Fibroblast of mammary gland (primary cell): ENCODE results near the gene ADAM33.

Experiments used
- DNase-seq: peaks from one replicate; pipeline ENCODE4 v3.0.0-alpha.2; 2010; ENCODE audit warnings: low read depth
- H3K4me3 ChIP-seq: 2 replicates; pipeline ENCODE4 v1.5.1; 2011; ENCODE audit warnings: low read depth, mild to moderate bottlenecking, low read length, moderate library complexity; ENCODE audit not compliant: control insufficient read depth
- TF ChIP-seq, protein P1 (sequence below): conservative IDR thresholded peaks from 2 replicates; pipeline ENCODE4 v1.5.1; 2011; ENCODE audit warnings: low read depth, low read length, inconsistent platforms; ENCODE audit not compliant: control insufficient read depth, insufficient read depth

Gene ADAM33

GRCh38 chr20:3727401-3728021 is 45.7 kb upstream of the ADAM33 start:
- peak overlapping the region; percentile 21 for H3K4me3 ChIP-seq
- TF ChIP-seq, protein P1, sequence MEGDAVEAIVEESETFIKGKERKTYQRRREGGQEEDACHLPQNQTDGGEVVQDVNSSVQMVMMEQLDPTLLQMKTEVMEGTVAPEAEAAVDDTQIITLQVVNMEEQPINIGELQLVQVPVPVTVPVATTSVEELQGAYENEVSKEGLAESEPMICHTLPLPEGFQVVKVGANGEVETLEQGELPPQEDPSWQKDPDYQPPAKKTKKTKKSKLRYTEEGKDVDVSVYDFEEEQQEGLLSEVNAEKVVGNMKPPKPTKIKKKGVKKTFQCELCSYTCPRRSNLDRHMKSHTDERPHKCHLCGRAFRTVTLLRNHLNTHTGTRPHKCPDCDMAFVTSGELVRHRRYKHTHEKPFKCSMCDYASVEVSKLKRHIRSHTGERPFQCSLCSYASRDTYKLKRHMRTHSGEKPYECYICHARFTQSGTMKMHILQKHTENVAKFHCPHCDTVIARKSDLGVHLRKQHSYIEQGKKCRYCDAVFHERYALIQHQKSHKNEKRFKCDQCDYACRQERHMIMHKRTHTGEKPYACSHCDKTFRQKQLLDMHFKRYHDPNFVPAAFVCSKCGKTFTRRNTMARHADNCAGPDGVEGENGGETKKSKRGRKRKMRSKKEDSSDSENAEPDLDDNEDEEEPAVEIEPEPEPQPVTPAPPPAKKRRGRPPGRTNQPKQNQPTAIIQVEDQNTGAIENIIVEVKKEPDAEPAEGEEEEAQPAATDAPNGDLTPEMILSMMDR, result no peak
- peak; percentile 80 for DNase-seq

DNA sequence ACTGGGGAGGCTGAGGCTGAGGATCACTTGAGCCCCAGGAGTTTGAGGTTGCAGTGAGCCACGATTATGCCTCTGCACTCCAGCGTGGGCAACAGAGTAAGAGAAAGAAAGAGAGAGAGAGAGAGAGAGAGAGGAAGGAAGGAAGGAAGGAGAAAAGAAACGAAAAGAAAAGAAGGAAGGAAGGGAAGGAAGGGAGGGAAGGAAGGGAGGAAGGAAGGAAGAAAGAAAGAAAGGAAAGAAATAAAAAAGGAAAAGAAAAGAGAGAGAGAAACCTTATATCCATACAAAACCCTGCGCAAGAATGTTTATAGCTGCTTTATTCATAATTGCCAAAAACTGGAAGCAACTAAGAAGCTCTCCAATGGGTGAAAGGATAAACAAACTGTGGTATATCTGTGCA is 42.5 kb upstream of the ADAM33 start:
- H3K4me3 ChIP-seq, result no peak overlapping the region
- no peak for DNase-seq
- TF ChIP-seq, protein P1, result no peak

DNA sequence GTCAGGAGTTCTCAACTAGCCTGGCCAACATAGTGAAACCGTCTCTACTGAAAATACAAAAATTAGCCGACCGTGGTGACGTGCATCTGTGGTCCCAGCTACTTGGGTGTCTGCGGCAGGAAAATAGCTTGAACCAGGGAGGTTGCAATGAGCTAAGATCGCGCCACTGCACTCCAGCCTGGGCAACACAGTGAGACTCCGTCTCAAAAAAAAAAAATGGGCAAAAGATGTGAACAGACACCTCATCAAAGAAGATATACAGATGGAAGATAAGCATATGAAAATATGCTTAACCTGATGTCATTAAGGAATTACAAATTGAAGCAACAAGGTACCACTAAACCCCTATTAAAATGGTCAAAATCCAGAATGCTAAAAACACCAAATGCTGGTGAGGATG is 41.5 kb upstream of the ADAM33 start:
- no peak overlapping the region for H3K4me3 ChIP-seq
- DNase-seq, result no peak
- TF ChIP-seq, protein P1, result no peak

- H3K4me3 ChIP-seq, result no peak overlapping the region
- TF ChIP-seq, protein P1, result no peak
- DNase-seq, result no peak
Observed at GRCh38 chr20:3721912-3722311, 40.1 kb upstream of the ADAM33 start.

- no peak for DNase-seq
- H3K4me3 ChIP-seq, result no peak overlapping the region
- TF ChIP-seq, protein P1, result no peak
Observed at GRCh38 chr20:3720626-3721025, 38.8 kb upstream of the ADAM33 start.

GRCh38 chr20:3720068-3720467 is 38.3 kb upstream of the ADAM33 start:
- TF ChIP-seq, protein P1, result no peak
- no peak for DNase-seq
- H3K4me3 ChIP-seq, result no peak overlapping the region

- H3K4me3 ChIP-seq, result no peak overlapping the region
- DNase-seq, result no peak
- TF ChIP-seq, protein P1, result no peak
Observed at GRCh38 chr20:3719046-3719445, 37.2 kb upstream of the ADAM33 start.
